Endothelial cell of hepatic sinusoid (primary cell): Measurements from ENCODE around the gene ANXA2.
"Not testable (repeated sequence)": the region's sequence is repeated elsewhere in the genome, so short reads cannot be mapped to it uniquely, and the experiment has no call there.

ENCODE experiments used
- in situ Hi-C: cut with HindIII; loops from 2 replicates; pipeline ENCODE4 v1.10.0; 2017; ENCODE audit warnings: low sequenced_read_pairs

The ANXA2 gene

DNA sequence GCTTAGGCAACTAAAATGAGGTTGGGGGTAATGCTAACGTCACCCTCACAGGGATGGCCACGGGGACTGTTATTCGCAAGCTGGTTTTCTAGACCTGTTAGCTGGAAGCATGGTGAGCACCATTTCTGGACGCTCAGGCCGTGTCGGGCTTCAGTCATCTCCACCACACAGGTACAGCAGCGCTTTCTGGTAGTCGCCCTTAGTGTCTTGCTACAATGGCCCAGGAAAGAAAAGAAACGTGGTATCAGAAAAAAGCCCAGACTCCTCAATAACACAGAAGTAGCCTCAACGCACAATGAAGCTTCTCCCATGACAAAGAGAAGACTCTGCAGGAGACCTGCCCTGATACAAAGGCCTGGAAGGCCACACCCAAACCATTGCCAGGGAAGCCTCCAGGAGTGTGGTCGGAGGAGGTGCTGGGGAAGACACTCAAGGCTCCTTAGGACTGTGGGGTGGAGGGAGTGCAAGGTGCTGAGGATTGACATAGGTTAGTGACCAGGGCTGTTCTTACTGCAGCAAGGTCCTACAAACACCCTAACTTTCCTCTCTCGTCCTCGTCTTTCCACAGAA, 50.2 kb downstream of the ANXA2 start:
- in situ Hi-C loops, result no loop called here

DNA sequence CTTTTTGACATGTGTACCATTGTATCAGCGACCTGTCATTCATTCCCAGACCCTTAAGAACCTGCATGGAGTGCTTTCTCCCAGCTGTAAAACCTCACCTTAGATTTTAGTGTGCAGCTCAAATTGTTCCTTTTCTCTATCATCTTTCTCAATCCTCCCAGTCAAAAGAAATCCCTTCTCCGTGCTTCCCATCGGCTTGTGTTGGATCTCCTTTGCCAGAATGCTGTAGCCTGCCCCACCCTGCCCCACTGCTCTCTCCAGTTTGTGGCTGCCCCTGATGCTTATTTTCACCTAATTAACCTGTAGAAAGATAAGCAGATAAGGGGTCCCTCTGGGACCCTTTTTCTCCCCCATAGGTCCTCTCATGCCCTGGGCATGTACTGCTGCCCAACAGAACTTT, 51.1 kb downstream of the ANXA2 start:
- in situ Hi-C loops, result no loop called here

DNA sequence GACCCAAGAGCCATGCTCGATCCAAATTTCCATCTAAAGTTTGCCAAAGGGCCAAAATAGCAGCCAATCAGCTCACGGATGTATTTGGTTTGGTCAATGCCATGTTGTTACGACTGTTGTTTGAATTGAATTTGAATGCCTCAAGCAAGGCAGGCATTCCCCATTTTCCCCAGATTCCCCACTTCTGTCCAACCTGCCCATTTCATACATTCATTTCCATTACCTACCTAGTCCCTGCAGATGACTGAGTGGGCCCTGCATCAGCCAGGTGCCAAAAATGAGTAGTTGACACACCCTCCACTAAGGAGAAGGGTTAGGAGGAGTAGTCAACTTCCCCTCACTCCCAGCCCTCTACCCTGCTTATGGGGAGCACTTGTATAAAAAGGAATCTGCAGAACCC, 51.7 kb downstream of the ANXA2 start:
- in situ Hi-C loops, result no loop called here

DNA sequence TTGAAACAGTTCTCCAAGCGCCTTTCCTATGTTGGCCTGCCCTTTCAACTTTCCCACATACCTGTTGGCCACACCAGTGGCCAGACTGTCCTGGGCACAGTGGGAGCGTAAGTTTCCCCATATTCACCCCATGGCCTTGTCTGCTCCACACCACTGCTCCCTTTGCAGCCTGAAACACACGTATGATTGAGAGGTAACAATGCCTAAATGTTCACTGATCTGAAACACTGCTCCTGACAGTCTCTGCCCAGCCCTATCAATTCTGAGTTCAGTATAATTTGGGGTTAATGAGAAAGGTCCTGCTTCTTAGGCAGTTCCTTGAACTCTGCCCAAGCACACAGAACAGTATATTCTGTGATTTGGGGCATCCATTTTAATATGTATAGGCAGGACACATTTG, 52.2 kb downstream of the ANXA2 start:
- in situ Hi-C loops, result no loop called here

DNA sequence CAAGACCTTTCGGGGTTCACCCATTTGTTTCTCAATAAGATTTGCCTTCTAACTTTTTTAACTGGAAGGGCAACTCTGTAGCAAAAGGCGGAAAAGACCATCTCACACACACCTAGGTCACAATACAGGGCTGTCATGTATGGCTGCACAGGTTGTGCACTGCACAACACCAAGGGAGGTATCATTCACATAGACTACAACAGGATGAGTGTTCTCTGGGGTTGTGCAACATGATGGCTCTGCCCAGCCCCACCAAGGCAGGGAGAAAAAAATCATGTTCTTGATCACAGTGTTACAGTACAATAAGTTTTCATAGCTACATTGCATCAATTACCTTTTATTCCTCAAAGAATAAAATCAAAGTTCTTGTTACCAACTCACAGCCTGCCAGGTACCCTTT, 52.8 kb downstream of the ANXA2 start:
- in situ Hi-C loops, result no loop called here

DNA sequence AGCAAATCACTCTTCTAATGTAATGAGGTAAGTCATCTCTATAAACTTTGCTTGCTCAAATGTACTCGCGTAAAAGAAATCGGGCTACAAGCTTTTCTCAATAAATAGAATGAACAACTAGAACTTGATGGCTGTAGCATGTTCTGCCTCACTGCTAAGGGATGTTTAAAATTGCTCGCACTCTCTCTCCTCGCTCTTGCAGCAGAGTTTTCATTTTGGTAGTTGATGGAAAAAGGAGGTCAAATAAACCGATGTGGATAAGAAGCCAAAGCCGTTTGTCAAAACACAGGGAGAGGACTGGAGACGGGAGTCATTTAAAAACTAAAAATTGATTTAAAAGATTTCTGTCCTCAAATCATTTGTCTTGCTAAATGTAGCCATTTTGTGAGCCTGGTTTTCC, 53.3 kb downstream of the ANXA2 start:
- in situ Hi-C loops, result no loop called here

DNA sequence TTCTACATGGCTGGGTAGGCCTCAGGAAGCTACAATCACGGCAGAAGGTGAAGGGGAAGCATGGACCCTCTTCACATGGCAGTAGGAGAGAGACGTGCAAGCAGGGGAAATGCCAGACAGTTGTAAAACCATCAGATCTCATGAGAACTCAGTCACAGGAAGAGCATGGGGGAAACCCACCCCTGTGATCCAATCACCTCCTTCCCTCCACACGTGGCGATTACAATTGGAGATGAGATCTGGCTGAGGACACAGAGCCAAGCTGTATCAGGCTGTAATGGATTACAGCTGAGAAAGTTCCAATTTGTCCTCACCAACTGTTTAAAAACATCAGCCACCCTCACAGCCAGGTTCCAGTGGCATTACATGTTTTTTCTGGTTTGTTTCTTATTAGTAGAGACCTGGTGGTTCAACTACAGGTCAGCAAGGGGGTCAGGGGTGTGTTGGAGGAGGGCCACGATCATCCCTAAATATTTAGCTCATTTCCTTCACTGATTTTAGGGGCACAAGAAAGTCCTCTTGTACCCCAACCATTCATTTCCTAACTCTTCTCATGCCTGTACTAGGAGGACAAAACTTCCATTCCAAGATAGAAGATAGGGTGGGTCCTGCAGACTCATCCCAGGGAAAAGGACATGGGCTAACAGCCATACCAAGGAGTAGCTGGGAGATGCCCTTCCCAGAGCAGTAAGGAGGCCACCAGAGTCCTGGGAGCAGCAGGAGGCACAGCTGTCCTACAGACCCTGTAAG, 54.4 kb downstream of the ANXA2 start:
- in situ Hi-C loops, result no loop called here

DNA sequence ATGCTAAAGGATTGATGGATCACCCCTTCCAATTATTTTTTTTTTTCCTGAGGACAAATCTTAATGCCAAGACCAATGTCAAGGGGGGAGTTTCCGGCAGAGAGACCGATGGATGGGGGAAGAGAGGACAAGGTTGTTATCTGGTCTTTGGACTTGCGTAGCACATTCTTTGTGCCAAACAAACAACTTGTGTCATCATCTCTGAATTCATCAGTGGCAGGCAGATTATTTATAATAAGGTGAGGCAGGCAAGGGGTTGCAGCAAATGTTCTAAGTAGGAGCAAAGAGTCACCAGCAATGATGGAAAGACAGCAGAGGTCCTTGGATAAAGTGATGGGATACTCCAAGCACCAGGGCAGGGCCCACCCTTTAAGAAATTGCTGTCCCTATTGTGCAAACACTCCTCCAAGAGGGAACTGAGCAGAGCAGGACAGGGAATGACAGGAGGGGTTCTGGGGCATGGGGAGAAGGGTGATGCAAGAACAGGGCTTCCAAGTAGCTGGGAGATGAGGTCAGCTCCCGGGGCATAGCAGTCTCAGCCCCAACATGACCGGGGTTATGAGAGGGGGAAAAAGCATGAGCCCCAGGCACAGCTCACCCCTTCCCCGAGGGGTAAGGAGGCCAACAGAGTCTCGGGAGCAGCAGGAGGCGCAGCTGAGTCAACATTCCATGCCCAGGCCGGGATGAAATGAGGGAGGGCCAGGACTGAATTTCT, 57.4 kb downstream of the ANXA2 start:
- in situ Hi-C loops, result no loop called here

DNA sequence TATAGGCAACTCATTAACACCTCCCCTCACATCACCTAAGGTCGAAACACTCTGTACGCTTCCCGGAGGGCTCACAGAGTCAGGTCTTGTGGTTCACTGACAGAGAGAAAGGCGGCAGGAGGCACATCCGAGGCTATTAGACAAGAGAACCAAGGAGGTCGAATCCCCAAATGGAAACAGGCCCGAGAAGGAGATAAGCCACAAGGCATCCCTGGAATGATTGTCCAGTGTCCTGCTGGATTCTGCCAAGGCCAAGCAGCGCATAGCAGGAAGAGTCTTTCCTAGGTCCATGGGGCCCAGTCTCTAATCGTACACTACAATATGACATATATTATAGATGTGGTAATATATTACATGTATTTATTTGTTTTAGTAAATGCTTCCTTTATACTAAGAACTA, 58.5 kb downstream of the ANXA2 start:
- in situ Hi-C loops, result no loop called here

DNA sequence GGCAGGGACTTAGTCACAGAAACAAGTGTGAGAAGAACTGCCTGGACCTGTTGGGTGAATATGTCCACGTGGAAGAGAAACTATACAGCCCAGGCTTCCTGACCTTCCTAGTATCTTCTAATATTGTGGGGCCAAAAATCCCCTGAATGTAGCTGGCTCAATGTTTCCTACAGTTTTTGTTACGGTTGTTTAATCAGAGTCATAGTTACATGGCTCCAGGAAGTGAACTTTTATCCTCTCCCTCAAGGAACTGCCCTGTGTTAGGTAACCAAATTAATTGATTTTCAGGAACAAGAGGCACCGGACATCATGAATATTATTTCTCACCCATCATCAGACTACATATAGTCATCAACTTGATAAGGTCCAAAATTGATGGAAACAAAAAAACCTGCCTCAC, 59.0 kb downstream of the ANXA2 start:
- in situ Hi-C loops, result no loop called here

DNA sequence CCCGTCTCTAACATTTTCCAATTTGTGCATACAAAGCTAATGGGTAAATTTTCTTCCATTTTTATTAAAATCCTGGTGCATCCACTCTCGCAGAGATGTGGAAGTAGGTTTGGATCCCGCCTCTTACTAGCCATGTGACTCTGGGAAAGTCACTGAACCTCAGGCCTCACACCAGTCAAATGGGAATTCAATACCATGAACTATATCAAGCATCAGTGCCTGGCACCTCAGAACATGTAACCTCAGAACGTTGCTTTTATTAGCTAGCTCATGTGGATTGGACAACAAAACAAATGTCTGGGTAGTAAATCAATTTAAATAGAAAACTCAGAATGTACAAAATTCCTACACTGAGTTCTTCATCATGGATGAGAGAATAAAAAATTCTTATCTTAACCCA, 60.7 kb downstream of the ANXA2 start:
- in situ Hi-C loops, result no loop called here

DNA sequence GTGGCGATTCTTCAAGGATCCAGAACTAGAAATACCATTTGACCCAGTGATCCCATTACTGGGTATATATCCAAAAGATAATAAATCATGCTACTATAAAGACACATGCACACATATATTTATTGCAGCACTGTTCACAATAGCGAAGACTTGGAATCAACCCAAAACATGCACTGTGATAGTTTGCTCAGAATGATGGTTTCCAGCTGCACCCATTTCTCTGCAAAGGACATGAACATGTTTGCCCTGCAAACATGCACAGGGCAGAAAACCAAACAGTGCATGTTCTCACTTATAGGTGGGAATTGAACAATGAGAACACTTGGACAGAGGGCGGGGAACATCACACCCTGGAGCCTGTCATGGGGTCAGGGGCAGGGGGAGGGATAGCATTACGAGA, 62.5 kb downstream of the ANXA2 start:
- in situ Hi-C loops, result not testable (repeated sequence)

DNA sequence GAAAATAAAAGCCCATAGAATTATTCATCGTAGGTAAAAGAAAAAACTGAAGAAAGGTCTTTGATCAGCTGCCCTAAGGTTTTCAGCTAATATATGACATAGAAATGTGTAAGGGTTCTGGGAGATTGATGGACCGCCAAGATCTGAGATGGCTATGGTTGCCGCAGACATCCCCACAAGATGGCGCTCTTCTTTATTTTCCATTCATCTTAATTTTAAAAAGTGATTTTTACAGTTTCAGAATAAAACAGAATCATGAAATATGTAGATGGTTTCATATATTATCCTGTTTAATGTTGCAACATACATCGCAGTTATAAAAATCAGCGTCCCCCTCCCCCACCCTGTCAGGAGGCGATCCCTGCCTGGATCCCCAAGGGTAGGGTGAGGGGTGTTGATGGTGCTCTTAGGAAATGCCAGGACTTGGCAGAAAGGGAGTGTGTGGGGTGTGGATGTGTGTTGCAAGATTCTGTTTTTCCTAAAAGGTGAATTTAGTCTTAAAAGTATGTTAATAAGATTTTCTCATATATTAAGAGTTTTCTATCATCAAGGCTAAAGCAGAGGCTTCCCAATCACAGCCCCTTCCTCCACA, 68.8 kb downstream of the ANXA2 start:
- in situ Hi-C loops, result loop anchor here (5.0 kb wide), 1 partner anchor 637 kb away; no protein-coding TSS in a partner anchor

DNA sequence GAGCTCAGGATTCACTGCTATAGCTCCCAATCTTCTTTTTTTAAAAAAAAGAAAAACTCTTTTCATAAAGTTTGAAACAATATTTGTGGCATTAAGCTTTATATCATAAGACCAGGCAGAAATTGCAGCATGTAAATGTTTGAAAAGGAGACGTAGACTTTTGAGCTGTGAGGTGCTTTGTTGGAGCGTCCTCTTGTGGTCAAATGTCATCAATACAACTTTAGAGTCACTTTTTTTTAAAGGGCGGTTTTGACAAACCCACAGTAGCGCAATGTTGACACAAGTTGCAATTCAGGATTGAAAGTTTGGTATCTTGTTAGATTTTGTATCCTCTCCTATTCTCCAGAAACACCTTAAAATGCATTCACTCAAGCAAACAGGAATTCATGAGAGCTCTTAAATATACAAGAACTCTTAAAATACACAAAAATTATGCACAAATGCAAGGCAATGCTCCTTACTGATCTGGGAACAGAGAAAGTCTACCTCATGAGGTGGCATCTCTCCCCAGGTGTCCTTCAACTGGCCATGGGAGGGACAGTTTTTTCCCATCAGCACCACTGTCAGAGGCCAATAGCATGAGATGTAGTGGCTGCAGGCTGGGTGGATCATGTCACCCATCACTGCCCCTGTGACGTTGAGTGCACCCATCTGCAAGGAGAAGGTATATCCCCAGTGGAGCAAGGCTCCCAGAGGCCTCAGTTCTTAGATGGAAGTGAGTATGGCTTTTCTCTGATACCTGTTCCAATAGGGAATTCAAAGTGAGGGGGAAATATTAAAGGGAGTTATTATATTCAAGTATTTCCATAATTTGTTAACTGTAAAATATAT, 70.7 kb downstream of the ANXA2 start:
- in situ Hi-C loops, result loop anchor here (5.0 kb wide), 1 partner anchor 635 kb away; no protein-coding TSS in a partner anchor

DNA sequence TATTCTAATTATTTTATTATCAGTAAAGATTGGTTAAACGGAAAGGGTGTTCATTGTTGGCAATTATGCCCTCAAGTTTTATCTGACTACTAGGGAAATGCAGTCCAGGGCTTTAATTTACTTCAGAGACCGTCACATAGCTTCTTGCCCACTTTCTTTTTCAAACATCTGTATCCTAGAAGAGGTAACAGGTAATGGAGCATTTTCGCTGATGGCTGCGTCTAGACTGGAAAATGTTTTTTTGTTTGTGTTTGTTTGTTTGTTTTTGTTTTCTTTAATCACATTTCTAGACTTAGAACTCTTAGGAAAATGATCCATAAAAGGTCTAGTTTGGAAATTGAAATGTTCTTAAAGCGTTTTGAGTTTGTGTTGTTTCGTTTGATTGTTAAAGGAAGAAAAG, 71.4 kb downstream of the ANXA2 start:
- in situ Hi-C loops, result loop anchor here (5.0 kb wide), 1 partner anchor 634 kb away; no protein-coding TSS in a partner anchor

DNA sequence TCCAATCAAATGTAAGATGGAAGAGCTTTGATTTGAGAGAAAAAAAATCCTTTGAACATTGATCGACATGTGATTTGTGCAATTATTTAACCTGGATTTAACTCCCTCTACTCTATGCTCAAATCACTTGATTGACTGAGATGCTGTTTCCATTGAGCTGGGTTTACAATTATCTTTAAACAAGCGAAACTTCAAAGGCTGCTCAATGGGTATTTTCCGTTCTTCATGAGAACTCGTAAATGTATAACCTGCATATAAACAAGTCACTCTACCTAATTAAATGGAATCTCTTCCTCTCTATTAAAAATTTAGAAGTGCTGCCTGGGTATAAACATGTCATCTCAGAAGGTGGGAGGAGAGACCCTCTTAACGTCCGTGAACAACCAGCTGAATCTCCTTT, 71.9 kb downstream of the ANXA2 start:
- in situ Hi-C loops, result loop anchor here (5.0 kb wide), 1 partner anchor 634 kb away; no protein-coding TSS in a partner anchor

DNA sequence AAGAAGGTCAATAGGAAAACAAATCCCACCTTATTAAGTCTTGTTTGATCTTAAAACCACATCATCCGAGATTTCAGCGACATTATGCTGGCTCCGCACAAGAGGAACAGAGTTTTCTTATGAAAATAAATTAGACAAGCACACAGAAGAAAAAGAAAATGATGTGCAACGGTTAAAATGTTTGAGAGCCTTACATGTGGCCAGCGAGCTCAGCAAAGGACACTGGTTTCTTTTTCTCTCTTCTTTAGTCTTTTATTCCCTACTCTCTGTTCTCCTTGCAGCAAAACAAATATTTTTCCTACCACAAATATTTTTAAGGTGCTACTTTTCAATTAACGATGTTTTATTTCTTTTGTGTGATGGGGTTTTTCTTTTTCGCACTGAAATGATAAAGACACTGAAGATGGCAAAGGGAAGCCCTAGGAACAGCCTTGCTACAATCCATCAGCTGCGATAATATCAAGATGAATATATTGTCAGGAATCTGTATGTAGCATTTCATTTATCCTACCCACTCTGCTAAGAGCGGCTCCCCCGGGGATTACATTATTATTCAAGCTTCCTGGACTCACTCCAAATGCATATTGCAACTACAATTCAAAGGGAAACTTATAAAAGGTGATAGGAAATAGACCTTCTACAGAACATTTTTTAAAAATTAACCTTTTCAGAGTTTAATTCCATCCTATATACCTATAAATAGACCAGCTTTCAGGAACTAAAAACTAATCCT, 72.9 kb downstream of the ANXA2 start:
- in situ Hi-C loops, result loop anchor here (5.0 kb wide), 1 partner anchor 633 kb away; no protein-coding TSS in a partner anchor

DNA sequence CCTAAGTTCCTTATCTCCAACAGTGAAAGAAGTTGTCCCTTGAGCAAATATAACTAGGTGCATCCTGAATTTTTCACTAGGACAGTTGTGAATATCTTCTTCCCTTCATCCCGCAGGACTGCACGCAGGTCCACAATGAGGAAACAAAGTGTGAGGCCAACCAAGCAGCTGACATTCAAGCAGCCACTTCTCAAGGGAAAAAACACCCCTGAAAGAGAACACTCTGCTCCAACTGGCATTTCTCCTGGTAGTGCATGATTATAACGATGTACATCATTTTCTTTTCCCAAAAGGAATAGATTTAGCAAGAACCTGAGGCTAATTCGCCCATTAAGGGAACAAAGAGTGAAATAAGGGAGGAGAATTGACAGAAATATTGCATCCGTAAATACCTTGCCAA, 74.5 kb downstream of the ANXA2 start:
- in situ Hi-C loops, result no loop called here

DNA sequence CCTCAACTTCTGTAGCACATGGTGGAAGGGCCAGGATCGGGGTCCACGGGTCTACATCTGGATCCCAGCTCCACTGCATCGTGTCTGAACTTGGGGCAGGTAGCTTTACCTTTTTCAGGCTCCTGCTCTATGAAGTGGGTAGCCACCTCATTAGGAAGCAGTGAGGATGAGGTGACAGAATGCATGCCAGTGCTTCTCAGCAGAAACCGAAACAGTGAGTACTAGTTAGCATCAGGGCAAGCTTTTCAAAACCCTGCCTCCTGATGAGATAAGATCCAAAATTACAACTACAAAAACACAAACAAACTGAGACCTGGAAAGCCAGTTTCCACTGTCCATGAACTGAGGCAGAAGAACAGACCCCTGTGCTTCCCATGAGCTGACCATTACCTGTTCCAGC, 77.4 kb downstream of the ANXA2 start:
- in situ Hi-C loops, result no loop called here
